Esophagus muscularis mucosa (tissue), 3 donors: ENCODE results near the gene S100A6.

Experiments used
- EP300 ChIP-seq: sonication (generic); formaldehyde crosslinking; IDR thresholded peaks from one replicate; pipeline ENCODE4 v1.6.1; 2017; ENCODE audit warnings: antibody characterized with exemption
- TF ChIP-seq, protein P1 (sequence below), 3 experiments: fragments of 200-600 bp in 2 of 3; fragments of 450-650 bp in 1 of 3; sonication (generic) in 2 of 3; IDR thresholded peaks; one replicate each; pipeline ENCODE4 v1.5.1; 2017 to 2019; ENCODE audit warnings: antibody characterized with exemption in 3 of 3, mild to moderate bottlenecking in 2 of 3, moderate library complexity in 1 of 3

DNA sequence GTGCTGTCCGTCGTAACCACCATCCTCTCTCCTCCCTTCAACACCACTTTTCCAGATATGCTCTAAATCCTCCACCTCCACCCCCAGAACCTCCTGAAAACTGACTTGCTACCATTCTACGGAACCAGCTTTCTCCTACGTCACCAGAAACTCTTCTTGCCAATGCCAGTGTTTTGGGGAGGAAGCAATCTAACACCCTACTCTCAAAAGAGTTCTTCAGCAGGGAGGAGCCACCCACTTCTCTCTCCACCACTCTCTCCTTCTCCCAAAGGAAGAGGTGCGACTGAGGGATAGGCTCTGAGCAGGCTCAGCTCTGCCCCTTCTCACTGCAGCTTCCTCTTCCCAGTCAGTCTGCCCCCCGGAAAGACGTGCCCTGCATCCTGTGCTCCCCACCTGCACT, 35.9 kb upstream of the S100A6 start:
- TF ChIP-seq, protein P1, sequence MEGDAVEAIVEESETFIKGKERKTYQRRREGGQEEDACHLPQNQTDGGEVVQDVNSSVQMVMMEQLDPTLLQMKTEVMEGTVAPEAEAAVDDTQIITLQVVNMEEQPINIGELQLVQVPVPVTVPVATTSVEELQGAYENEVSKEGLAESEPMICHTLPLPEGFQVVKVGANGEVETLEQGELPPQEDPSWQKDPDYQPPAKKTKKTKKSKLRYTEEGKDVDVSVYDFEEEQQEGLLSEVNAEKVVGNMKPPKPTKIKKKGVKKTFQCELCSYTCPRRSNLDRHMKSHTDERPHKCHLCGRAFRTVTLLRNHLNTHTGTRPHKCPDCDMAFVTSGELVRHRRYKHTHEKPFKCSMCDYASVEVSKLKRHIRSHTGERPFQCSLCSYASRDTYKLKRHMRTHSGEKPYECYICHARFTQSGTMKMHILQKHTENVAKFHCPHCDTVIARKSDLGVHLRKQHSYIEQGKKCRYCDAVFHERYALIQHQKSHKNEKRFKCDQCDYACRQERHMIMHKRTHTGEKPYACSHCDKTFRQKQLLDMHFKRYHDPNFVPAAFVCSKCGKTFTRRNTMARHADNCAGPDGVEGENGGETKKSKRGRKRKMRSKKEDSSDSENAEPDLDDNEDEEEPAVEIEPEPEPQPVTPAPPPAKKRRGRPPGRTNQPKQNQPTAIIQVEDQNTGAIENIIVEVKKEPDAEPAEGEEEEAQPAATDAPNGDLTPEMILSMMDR (IDR thresholded peaks at IDR 0.05): no peak
- no peak for TF ChIP-seq EP300
